CD4-positive, alpha-beta T cell treated with Interleukin-1 beta for 1 hour (primary cell): ENCODE measurements around the gene DEFB129.

Experiments used
- DNase-seq, 2 donors: peaks; one replicate each; pipeline ENCODE4 v3.0.0-alpha.2; 2020 to 2022

Gene DEFB129

DNA sequence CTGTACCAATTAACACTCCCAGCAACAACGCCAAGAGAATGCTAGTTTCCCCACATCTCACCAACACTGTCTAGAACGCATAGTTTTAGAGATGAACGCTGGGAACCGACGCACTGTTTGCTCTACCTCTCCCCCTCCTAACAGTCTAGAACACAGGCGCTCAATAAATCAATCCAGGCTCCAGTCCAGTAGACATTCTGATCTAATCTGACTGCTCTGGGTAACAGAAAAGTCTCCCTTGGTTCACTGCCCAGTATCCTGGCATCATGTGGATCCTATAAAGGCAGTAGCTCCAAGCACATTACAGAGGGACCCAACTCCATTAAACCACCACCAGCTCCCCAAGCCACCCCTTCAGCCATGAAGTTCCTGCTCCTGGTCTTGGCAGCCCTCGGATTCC is 30.4 kb downstream of the DEFB129 start, which contains the start of gene DEFB132:
DEFB132 (plus strand) TSS at position 306 of the 400 bp plus-strand sequence; CDS start at position 361, 55 bp downstream.
- no peak for DNase-seq

- DNase-seq = no peak
Observed at GRCh38 chr20:258269-258858, 31.3 kb downstream of the DEFB129 start.

DNA sequence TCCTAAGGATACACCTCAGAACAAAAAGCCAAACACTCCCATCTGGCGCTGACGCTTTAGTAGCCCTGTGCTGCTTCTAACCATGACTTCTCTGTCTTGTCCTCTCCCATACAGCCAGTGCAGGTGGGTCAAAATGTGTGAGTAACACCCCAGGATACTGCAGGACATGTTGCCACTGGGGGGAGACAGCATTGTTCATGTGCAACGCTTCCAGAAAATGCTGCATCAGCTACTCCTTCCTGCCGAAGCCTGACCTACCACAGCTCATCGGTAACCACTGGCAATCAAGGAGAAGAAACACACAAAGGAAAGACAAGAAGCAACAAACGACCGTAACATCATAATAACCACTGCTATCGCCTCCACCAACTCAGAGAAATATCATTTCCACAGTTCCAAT is 31.9 kb downstream of the DEFB129 start:
- no peak for DNase-seq

DNA sequence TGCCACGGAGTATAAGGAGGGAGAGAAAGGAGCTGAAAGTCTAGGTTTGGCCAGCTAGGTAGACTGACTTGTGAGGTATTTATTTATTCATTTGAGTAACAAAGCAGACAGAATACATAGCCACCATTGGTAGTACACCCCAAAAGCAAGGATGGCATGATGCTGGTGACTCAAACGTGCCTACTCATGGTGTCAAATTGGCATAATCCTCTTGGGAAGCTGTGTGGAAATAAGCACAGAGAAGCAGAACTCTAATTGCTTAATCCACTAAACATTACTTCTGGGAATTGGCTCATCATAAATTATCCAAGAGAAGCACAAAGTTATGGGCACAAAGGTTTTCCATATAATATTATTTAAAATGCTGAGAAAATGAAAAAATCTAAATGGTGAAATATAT is 32.9 kb downstream of the DEFB129 start:
- DNase-seq = no peak

DNA sequence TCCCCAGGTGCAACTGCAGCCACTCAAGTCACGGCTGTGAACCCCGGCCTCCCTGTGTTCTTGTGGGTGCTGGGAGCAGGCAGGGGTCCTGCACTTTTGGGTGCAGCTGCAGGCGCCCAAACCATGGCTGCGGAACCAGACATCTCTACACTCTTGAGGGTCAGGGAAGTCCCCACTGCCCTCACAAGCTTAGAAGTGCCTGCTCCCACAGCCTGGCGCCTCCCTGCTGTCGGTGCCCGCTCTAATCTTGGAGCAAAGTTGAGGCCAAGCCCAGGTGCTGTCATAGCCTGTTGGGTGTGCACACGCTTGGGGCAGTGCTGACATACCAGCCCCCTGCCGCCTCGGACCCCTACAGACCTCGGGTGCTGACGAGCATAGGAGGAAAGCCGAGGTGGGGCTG is 36.6 kb downstream of the DEFB129 start:
- no peak for DNase-seq

DNA sequence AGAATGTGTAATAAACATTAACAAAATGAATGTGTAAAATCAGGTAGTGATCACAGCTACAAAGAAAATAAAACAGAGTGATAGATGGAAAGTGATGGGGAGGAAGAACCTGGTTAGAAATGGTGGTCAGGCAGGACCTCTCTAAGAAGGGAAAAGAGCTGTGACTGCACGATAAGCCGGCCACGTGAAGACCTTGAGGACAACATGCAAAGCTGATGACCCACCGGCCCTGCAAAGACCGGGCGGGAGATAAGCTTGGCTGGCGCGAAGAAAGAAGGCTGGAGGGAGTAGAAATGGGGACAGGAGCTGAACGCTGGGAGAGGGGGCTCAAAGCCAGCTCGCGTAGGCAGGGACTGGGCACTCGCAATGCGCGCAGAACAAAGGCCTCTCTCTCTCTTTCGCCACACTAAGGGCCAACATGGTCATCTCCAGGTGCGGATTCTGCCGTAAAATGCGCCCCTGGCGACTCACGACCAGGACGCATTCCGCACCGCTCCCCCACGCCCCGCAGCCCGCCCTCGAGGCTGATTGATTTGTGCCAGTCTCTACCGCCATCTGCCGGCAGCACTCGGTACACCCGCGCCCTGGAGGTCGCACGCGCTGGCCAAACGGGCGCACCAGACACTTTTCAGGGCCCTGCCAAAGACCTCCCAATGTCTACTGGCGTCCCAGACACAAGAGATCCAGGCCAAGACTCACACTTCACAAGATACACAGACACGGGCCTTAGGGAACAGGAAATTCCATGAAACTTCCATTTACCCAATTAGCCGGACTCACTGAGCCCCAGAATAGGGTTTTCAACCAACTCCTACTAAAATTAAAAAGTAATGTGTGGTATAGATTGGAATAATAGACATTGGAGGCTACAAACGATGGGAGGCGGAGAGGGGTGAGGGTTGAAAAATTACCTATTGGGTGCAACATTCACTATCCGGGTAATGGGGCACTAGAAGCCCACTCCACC is 39.8 kb downstream of the DEFB129 start:
- DNase-seq = peak; percentile 86

DNA sequence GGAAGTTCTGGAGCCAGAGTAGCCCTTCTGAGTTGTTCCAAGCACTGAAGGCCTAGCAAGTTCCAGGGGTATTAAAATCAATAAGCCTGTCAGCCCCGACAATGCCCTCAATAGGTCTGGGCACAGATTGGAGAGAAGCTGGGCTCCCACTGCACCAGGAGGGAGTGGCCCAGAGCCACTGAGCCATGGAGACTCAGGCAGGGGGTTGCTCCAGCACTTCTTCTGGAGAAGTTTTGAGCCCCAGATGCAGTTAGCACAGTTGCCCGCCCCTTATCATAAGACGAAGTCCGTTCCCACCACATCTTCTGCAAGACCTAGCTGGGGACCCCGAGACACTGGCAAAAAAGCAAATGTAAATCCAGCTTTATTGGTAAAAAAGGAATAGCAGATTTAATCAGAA is 43.5 kb downstream of the DEFB129 start:
- DNase-seq = no peak

GRCh38 chr20:271069-271468 is 44.0 kb downstream of the DEFB129 start:
- DNase-seq = no peak

- no peak for DNase-seq
Observed at GRCh38 chr20:271528-271927, 44.5 kb downstream of the DEFB129 start.

DNA sequence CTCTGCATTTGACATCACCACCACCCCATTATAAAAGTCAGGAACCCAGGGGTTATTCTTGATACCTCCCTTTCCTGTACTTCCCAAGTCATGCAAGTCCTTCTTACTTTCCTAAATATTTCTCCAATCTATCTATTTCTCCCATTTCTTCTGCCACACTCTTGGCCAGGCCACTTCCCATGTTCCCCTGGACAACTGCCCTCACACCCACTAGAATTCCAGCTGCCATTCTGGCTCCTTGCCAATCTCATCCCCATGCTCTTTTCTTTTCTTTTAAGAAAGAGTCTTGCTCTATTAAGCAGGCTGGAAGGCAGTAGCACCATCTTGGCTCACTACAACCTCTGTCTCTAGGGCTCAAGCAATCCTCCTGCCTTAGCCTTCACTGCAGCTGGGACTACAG is 45.7 kb downstream of the DEFB129 start:
- no peak for DNase-seq

DNA sequence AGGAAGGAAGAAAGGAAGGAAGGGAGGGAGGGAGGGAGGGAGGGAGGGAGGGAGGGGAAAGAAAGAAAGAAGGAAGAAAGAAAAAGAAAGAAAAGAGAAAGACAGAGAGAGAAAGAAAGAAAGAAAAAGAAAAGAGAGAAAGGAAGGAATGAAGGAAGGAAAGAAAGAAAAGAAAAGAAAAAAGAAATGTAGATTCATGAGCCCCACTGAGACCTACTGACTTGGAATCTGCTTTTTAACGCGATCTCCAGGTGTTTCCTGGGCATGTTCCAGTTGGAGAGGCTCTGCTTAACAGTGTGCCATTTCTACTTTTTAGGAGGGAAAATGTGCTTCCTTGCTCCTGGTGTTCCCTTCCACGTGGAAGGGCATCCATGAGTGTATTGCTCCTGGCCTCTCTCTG is 46.8 kb downstream of the DEFB129 start:
- no peak for DNase-seq

DNA sequence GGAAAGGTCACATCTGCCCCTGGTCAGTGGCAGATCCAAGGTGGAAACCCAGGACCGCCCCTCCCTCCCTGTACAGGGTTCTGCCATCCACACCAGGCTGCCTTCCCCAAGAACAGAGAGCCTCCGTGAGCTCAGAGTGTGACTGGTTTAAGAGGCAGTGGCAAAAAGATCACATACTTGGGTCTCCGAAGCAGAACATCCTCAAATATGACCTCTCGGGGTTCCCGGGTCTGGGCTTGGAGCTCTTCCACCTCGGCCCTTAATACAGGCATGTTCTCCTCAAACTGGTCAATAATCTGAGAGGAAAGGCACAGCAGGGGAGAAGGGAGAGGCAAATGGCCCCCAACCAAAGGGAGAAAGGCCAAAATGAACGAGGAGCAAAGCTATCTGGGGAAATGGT is 48.7 kb downstream of the DEFB129 start:
- no peak for DNase-seq

- DNase-seq = no peak
Observed at GRCh38 chr20:276620-277495, 49.8 kb downstream of the DEFB129 start.

DNA sequence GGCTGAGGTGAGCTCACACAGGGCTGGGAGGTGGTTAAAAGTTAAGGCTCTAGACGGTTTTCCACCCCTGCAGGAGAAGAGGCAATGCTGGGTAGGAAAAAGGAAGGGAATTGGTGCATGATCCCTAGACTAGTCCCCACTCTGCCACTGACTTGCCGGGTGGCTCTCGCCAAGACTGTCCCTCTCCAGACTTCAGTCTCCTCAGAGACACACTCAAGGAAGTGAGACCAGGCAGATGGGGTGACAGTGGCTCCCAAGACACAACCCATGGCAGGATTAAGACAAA is 50.4 kb downstream of the DEFB129 start:
- DNase-seq = no peak

DNA sequence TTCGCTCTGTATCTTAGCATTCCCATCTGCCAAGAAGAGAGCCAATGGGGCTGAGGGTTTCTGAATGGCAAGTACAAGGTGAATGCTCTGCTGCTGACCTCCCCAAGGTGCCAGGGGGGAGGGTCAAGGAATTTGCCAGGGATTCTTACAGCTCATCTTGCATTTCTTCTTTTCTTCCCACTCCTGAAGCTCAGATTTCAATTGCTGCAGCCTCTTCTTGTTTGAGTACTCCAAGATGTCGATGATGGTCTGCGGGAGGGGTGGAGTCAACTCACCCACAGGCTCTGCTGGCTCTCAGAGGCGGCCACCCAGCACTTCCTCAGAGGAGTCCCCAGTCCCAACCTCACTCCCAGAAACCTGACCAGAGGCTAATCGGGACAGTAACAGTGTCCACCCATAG is 51.1 kb downstream of the DEFB129 start:
- DNase-seq = no peak

DNA sequence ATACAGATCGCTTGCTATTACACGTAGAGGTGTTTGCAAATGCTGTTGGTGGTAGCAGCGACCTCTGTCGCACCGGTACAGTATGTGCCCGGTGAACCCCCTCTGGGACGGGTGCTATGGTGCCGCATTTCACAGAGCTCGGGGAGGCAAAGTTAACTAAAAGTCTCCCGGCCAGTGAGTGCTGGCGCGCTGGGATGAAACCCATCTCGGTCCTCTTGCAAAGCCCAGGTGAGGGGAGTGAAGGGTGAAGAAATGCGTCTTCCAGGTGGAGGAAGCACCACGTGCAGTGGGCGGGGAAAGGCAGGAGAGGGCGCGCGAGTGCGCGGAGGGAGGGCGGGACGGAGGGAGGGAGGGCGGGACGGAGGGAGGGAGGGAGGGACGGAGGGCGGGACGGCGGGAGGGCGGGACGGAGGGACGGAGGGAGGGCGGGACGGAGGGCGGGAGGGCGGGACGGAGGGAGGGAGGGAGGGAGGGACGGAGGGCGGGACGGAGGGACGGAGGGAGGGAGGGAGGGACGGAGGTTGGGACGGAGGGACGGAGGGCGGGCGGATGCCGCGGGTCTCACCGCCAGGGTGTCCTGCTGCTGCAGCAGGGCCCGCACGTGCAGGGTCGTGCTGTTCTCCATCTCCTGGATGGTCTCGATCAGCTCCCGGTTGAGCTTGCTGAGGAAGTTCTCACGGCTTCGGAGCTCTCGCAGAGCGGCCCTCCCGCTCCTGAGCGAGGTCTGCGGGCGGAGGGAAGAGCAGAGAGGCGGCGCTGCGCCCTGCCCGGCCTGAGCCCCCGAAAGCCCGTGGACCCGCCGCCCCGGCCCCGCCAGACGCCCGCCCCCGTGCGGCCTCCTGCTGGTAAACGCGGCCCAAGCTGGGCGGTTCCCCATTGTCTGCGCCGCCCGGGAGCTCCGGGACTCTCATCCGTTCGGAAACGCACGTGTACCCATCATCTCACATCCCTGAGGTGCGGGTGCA is 51.8 kb downstream of the DEFB129 start:
- peak in 1 of 2 donors; percentile 63 for DNase-seq
